Subcutaneous abdominal adipose tissue (tissue), 5 donors: ENCODE results near the gene FAM83D.

Experiments
- H3K27ac ChIP-seq: one replicate; pipeline ENCODE4 v1.7.0; 2013; ENCODE audit warnings: low read depth, mild to moderate bottlenecking, inconsistent platforms, low read length, moderate library complexity
- H3K27me3 ChIP-seq, 5 donors: one replicate each; pipeline ENCODE4 v1.7.0; 2013; ENCODE audit warnings: low read length in 5 of 5, inconsistent platforms in 1 of 5; ENCODE audit not compliant: control insufficient read depth in 5 of 5, insufficient read depth in 4 of 5
- H3K36me3 ChIP-seq, 5 donors: one replicate each; pipeline ENCODE4 v1.7.0; 2013; ENCODE audit warnings: low read length in 5 of 5; ENCODE audit not compliant: control insufficient read depth in 5 of 5, insufficient read depth in 5 of 5
- H3K4me1 ChIP-seq, 5 donors: one replicate each; pipeline ENCODE4 v1.7.0; 2013; ENCODE audit warnings: low read length in 5 of 5, mild to moderate bottlenecking in 3 of 5, moderate library complexity in 1 of 5; ENCODE audit not compliant: control insufficient read depth in 5 of 5, insufficient read depth in 5 of 5
- H3K4me3 ChIP-seq, 5 donors: one replicate each; pipeline ENCODE4 v1.7.0; 2013; ENCODE audit warnings: low read length in 5 of 5, low read depth in 1 of 5
- H3K9ac ChIP-seq, 5 donors: one replicate each; pipeline ENCODE4 v1.7.0; 2013; ENCODE audit warnings: low read length in 5 of 5, mild to moderate bottlenecking in 4 of 5, moderate library complexity in 3 of 5
- H3K9me3 ChIP-seq, 5 donors: one replicate each; pipeline ENCODE4 v1.7.0; 2013; ENCODE audit warnings: low read length in 5 of 5; ENCODE audit not compliant: control insufficient read depth in 5 of 5
- donor health status: healthy.
- donor health status: healthy.
- donor health status: healthy.
- donor health status: healthy.
- donor health status: healthy.

The FAM83D gene

GRCh38 chr20:38962044-38962927 is 36.1 kb downstream of the FAM83D start, which contains the start of gene DHX35:
Gene DHX35 (plus strand): TSS chr20:38962344. CDS start chr20:38962368, 24 bp downstream.
- no peaks in the 10 kb centered on the region for H3K27me3 ChIP-seq
- no peaks in the 10 kb centered on the region for H3K9me3 ChIP-seq
- peak within 1 kb of the TSS; percentile 94 to 97 (median 96) for H3K4me3 ChIP-seq
- peaks cover 0 to 7% (median 0%) of the 10 kb centered on the region in 5 donors for H3K36me3 ChIP-seq
- peak within 1 kb of the TSS; percentile 95 for H3K27ac ChIP-seq
- H3K9ac ChIP-seq, result peak within 1 kb of the TSS; percentile 71 to 99 (median 98)
- peaks cover 0 to 17% (median 14%) of the 10 kb centered on the region in 5 donors for H3K4me1 ChIP-seq

- Histone ChIP-seq H3K27ac (peak overlapping the region; percentile 95), H3K4me1 (peaks cover 0 to 17% (median 14%) of the 10 kb centered on the region in 5 donors), H3K4me3 (peak overlapping the region; percentile 94 to 97 (median 96)), H3K36me3 (peaks cover 0 to 7% (median 2%) of the 10 kb centered on the region in 5 donors), H3K9ac (peak overlapping the region; percentile 71 to 99 (median 98)), H3K9me3 (no peaks in the 10 kb centered on the region), H3K27me3 (no peaks in the 10 kb centered on the region)
These were observed 36.7 kb downstream of the FAM83D start for GRCh38 chr20:38962928-38963401.

DNA sequence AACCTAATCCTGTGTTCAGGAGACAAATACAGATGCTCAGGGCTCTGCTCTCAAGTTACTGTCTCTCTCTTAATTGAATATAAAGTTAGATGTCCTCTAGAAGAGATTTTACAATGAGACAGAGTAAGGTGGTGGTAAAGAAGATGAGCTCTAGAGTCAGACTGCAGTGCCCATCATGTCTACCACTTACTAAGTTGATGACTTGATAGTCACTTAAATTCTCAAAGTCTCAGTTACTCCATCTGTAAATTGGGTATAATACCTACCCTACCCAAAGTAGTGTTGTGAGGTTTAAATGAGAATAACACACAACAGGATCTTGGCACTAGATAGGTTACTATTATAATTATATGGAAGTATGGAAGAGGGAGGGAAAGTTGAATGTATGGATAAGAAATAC is 37.5 kb downstream of the FAM83D start:
- no peaks in the 10 kb centered on the region for H3K9me3 ChIP-seq
- no peaks in the 10 kb centered on the region for H3K27me3 ChIP-seq
- H3K4me3 ChIP-seq, result no peak overlapping the region
- no peak overlapping the region for H3K27ac ChIP-seq
- peaks cover 0 to 7% (median 5%) of the 10 kb centered on the region in 5 donors for H3K36me3 ChIP-seq
- H3K9ac ChIP-seq, result no peak overlapping the region
- peaks cover 0 to 17% (median 16%) of the 10 kb centered on the region in 5 donors for H3K4me1 ChIP-seq

DNA sequence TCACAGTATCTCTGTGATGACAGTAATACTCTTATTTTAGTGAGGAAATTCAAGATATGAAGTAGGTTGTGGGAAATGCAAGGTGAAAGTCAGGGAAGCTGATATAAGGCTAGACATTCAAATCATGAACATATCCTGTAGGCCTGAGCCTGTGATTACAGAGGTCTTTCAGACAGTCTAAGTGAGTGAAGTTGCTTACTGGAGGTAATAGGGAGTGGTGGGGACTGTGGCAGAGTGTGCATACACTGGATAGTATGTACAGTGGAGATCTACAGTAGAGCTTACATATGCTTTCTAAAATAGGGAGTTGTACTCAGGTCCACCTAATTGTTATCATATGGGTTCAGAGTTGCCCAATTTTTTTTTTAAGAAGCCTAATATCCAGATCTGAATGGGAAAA is 39.0 kb downstream of the FAM83D start:
- Histone ChIP-seq H3K9me3 (no peaks in the 10 kb centered on the region), H3K27me3 (no peaks in the 10 kb centered on the region), H3K36me3 (peaks cover 9 to 21% (median 12%) of the 10 kb centered on the region in 5 donors), H3K4me3 (no peak overlapping the region), H3K4me1 (peaks cover 0 to 29% (median 17%) of the 10 kb centered on the region in 5 donors), H3K27ac (no peak overlapping the region), H3K9ac (no peak overlapping the region)

GRCh38 chr20:38968090-38968489 is 41.9 kb downstream of the FAM83D start:
- no peak overlapping the region for H3K4me3 ChIP-seq
- no peak overlapping the region for H3K9ac ChIP-seq
- H3K27ac ChIP-seq, result no peak overlapping the region
- no peaks in the 10 kb centered on the region for H3K9me3 ChIP-seq
- peaks cover 0 to 18% (median 6%) of the 10 kb centered on the region in 5 donors for H3K4me1 ChIP-seq
- peaks cover 16 to 34% (median 18%) of the 10 kb centered on the region in 5 donors for H3K36me3 ChIP-seq
- no peaks in the 10 kb centered on the region for H3K27me3 ChIP-seq

- Histone ChIP-seq H3K27ac (no peak overlapping the region), H3K9ac (peak overlapping the region in 1 of 5 donors; percentile 21), H3K9me3 (no peaks in the 10 kb centered on the region), H3K4me1 (peaks cover 0 to 14% (median 4%) of the 10 kb centered on the region in 5 donors), H3K27me3 (no peaks in the 10 kb centered on the region), H3K36me3 (peaks cover 15 to 48% (median 23%) of the 10 kb centered on the region in 5 donors), H3K4me3 (no peak overlapping the region)
These were observed 43.5 kb downstream of the FAM83D start for GRCh38 chr20:38969708-38970107.

DNA sequence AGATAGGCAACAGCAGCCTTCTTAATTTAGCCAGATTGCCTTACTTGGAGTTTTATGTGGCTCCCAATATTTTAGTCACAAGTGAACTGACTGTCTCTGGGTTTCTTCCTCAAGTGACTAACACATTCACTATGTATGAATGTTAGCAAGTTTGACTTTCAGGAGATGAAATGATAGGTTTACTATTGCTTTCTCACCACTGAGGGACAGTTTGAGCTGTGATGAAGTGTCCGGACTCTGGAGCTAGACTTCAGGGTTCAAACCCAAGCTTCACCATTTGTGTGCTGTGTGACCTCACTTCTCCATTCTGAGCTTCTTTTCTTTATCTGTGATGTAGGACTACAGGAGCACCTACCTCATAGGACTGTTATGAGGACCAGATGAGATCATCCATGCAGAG is 44.1 kb downstream of the FAM83D start:
- Histone ChIP-seq H3K9me3 (no peaks in the 10 kb centered on the region), H3K27ac (no peak overlapping the region), H3K27me3 (no peaks in the 10 kb centered on the region), H3K36me3 (peaks cover 18 to 50% (median 23%) of the 10 kb centered on the region in 5 donors), H3K9ac (no peak overlapping the region), H3K4me1 (peaks cover 1 to 17% (median 4%) of the 10 kb centered on the region in 5 donors), H3K4me3 (no peak overlapping the region)

- Histone ChIP-seq H3K4me1 (peaks cover 1 to 21% (median 4%) of the 10 kb centered on the region in 5 donors), H3K36me3 (peaks cover 23 to 52% (median 25%) of the 10 kb centered on the region in 5 donors), H3K27ac (no peak overlapping the region), H3K9me3 (no peaks in the 10 kb centered on the region), H3K27me3 (no peaks in the 10 kb centered on the region), H3K4me3 (no peak overlapping the region), H3K9ac (no peak overlapping the region)
These were observed 46.9 kb downstream of the FAM83D start for GRCh38 chr20:38973107-38973506.

DNA sequence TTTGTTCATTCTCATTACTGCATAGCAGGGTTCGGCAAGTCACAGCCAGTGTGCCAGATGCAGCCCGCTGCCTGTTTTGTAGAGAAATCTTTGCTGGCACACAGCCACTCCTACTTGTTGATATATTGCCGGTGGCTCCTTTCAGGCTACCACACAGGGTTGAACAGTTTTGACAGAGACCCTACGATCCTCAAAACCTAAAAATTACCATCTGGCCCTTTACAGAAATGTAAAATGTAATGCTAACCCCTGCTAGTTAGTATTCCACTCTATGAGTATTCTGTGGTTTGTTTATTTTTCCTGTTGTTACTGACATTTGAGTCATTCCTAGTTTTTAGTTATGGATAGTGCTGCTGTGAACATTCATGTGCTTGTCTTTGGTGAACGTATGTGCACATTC is 47.4 kb downstream of the FAM83D start:
- no peak overlapping the region for H3K9ac ChIP-seq

GRCh38 chr20:38975539-38976120 is 49.4 kb downstream of the FAM83D start:
- no peaks in the 10 kb centered on the region for H3K9me3 ChIP-seq
- no peaks in the 10 kb centered on the region for H3K27me3 ChIP-seq
- H3K9ac ChIP-seq, result no peak overlapping the region
- no peak overlapping the region for H3K4me3 ChIP-seq
- H3K36me3 ChIP-seq, result peaks cover 10 to 34% (median 20%) of the 10 kb centered on the region in 5 donors
- no peak overlapping the region for H3K27ac ChIP-seq
- H3K4me1 ChIP-seq, result peaks cover 0 to 6% (median 0%) of the 10 kb centered on the region in 5 donors

More for the DNA sequence above, 47.4 kb downstream of the FAM83D start:
- peaks cover 23 to 49% (median 25%) of the 10 kb centered on the region in 5 donors for H3K36me3 ChIP-seq
- no peaks in the 10 kb centered on the region for H3K9me3 ChIP-seq
- no peak overlapping the region for H3K4me3 ChIP-seq
- H3K27ac ChIP-seq, result no peak overlapping the region
- H3K27me3 ChIP-seq, result no peaks in the 10 kb centered on the region
- H3K4me1 ChIP-seq, result peaks cover 0 to 21% (median 3%) of the 10 kb centered on the region in 5 donors
